IMR-90 (cell line): ENCODE data around the gene FHDC1. TPM values are rescaled to one million over a fixed set of nuclear protein-coding genes. Genes with fewer than 3 reads are reported as not detected.

Source experiments
- ATAC-seq: fragments of 200-7000 bp; cut with Tn5 transposase; 2 replicates; pipeline ENCODE4 v1.9.1; 2020; ENCODE audit warnings: low read depth, mild to moderate bottlenecking, moderate library complexity
- BruUV-seq: library from RNA; stranded (reverse); fragments of 400-500 nt; replicated peaks from 2 replicates; lab custom pipeline; 2021; lab: Mats Ljungman, UMichigan
- CTCF ChIA-PET: fragments of 300-600 bp; formaldehyde crosslinking; extraction: SDS; loops from one replicate; lab custom pipeline; 2021; ENCODE audit warnings: antibody characterized with exemption; lab: Yijun Ruan, JAX
- POLR2A ChIA-PET: fragments of 300-600 bp; sonication (Branson Sonifier 250); formaldehyde crosslinking; loops from one replicate; lab custom pipeline; 2022; ENCODE audit warnings: antibody characterized with exemption; ENCODE audit not compliant: unreplicated experiment; lab: Charles Lee
- DNase-seq: peaks from one replicate; pipeline ENCODE4 v3.0.0; 2013
- H2AFZ ChIP-seq: replicated peaks from 2 replicates; pipeline ENCODE3; 2013; ENCODE audit warnings: low read length, mild to moderate bottlenecking; ENCODE audit not compliant: poor library complexity
- H2AK5ac ChIP-seq: 2 replicates; pipeline ENCODE4 v1.6.1; 2013; ENCODE audit warnings: low read depth, low read length, inconsistent platforms
- H2AK9ac ChIP-seq: replicated peaks from 2 replicates; pipeline ENCODE3; 2013; ENCODE audit warnings: mild to moderate bottlenecking, low read depth, low read length, moderate library complexity; ENCODE audit not compliant: poor library complexity
- H2BK120ac ChIP-seq: 2 replicates; pipeline ENCODE4 v1.6.1; 2013; ENCODE audit warnings: low read depth, low read length, inconsistent platforms
- H2BK15ac ChIP-seq: 3 replicates; pipeline ENCODE4 v1.6.1; 2013; ENCODE audit warnings: low read depth, low read length, inconsistent platforms
- H2BK20ac ChIP-seq: 2 replicates; pipeline ENCODE4 v1.6.1; 2013; ENCODE audit warnings: low read depth, mild to moderate bottlenecking, inconsistent platforms, low read length, moderate library complexity
- H2BK5ac ChIP-seq: 2 replicates; pipeline ENCODE4 v1.6.1; 2013; ENCODE audit warnings: mild to moderate bottlenecking, low read depth, low read length, inconsistent platforms; ENCODE audit not compliant: poor library complexity, severe bottlenecking
- H3K14ac ChIP-seq: replicated peaks from 2 replicates; pipeline ENCODE4 v1.6.1; 2013; ENCODE audit warnings: low read depth, low read length, inconsistent platforms
- H3K18ac ChIP-seq: 2 replicates; pipeline ENCODE4 v1.6.1; 2013; ENCODE audit warnings: low read depth, low read length, control low read depth
- H3K23ac ChIP-seq: 2 replicates; pipeline ENCODE4 v1.6.1; 2013; ENCODE audit warnings: low read depth, low read length, inconsistent platforms
- H3K27ac ChIP-seq: 2 replicates; pipeline ENCODE4 v1.5.1; 2013; ENCODE audit warnings: mild to moderate bottlenecking, control low read depth, low read length; ENCODE audit not compliant: insufficient read depth
- H3K27me3 ChIP-seq: 2 replicates; pipeline ENCODE4 v1.6.1; 2013; ENCODE audit warnings: low read length; ENCODE audit not compliant: control insufficient read depth, insufficient read depth
- H3K36me3 ChIP-seq: 2 replicates; pipeline ENCODE4 v1.6.1; 2013; ENCODE audit warnings: low read length, mixed read lengths; ENCODE audit not compliant: control insufficient read depth, insufficient read depth
- H3K4ac ChIP-seq: 2 replicates; pipeline ENCODE4 v1.6.1; 2013; ENCODE audit warnings: low read depth, low read length, inconsistent platforms
- H3K4me1 ChIP-seq: 2 replicates; pipeline ENCODE4 v1.6.1; 2013; ENCODE audit warnings: low read length, mixed read lengths; ENCODE audit not compliant: control insufficient read depth, insufficient read depth
- H3K4me2 ChIP-seq: 2 replicates; pipeline ENCODE4 v1.6.1; 2013; ENCODE audit warnings: low read depth, mild to moderate bottlenecking, control low read depth, low read length, moderate library complexity
- H3K4me3 ChIP-seq: 2 replicates; pipeline ENCODE4 v1.5.1; 2013; ENCODE audit warnings: low read depth, mild to moderate bottlenecking, control low read depth, low read length, moderate library complexity; ENCODE audit not compliant: insufficient read depth
- H3K56ac ChIP-seq: 2 replicates; pipeline ENCODE4 v1.6.1; 2013; ENCODE audit warnings: low read length, inconsistent platforms; ENCODE audit not compliant: insufficient read depth; ENCODE audit errors: extremely low read depth
- H3K79me1 ChIP-seq, 2 experiments: 2 replicates each; pipeline ENCODE4 v1.6.1; 2013; ENCODE audit warnings: low read length in 2 of 2, inconsistent platforms in 1 of 2, low read depth in 1 of 2
- H3K9ac ChIP-seq: 2 replicates; pipeline ENCODE4 v1.6.1; 2013; ENCODE audit warnings: low read depth, low read length, control low read depth
- H3K9me1 ChIP-seq: 2 replicates; pipeline ENCODE4 v1.6.1; 2013; ENCODE audit warnings: low read length, inconsistent platforms; ENCODE audit not compliant: insufficient read depth
- H3K9me3 ChIP-seq: 2 replicates; pipeline ENCODE4 v1.6.1; 2013; ENCODE audit warnings: low read length; ENCODE audit not compliant: control insufficient read depth, insufficient read depth
- H4K20me1 ChIP-seq: 2 replicates; pipeline ENCODE4 v1.6.1; 2013; ENCODE audit warnings: low read length, inconsistent platforms; ENCODE audit not compliant: insufficient read depth
- H4K5ac ChIP-seq: 2 replicates; pipeline ENCODE4 v1.6.1; 2013; ENCODE audit warnings: mild to moderate bottlenecking, low read depth, low read length, control low read depth
- H4K8ac ChIP-seq, 2 experiments: 2 replicates each; pipeline ENCODE4 v1.6.1; 2013; ENCODE audit warnings: low read depth in 2 of 2, low read length in 2 of 2, control low read depth in 1 of 2, inconsistent platforms in 1 of 2
- H4K91ac ChIP-seq: 2 replicates; pipeline ENCODE4 v1.6.1; 2013; ENCODE audit warnings: low read depth, low read length, inconsistent platforms; ENCODE audit not compliant: insufficient read depth
- BHLHE40 ChIP-seq: fragments of 150-350 bp; IDR thresholded peaks from 2 replicates; pipeline ENCODE4 v1.6.1; 2016; ENCODE audit warnings: mild to moderate bottlenecking, low read depth, low read length
- CEBPB ChIP-seq: IDR thresholded peaks from 2 replicates; pipeline ENCODE4 v1.6.1; 2012; ENCODE audit warnings: low read depth, low read length, improper control_type of control experiment
- CHD1 ChIP-seq: IDR thresholded peaks from 2 replicates; pipeline ENCODE4 v1.6.1; 2012; ENCODE audit warnings: low read depth, low read length, improper control_type of control experiment
- CTCF ChIP-seq: conservative IDR thresholded peaks from 2 replicates; pipeline ENCODE4 v1.5.1; 2012; ENCODE audit warnings: mild to moderate bottlenecking, low read depth, low read length, improper control_type of control experiment
- ELK1 ChIP-seq: fragments of 150-350 bp; IDR thresholded peaks from 2 replicates; pipeline ENCODE4 v1.6.1; 2016; ENCODE audit warnings: low read depth, mild to moderate bottlenecking, low read length, moderate library complexity, borderline replicate concordance
- FOS ChIP-seq: fragments of 150-350 bp; IDR thresholded peaks from 2 replicates; pipeline ENCODE4 v1.6.1; 2016; ENCODE audit warnings: low read depth, low read length
- MAFK ChIP-seq: IDR thresholded peaks from 2 replicates; pipeline ENCODE4 v1.6.1; 2012; ENCODE audit warnings: low read depth, low read length, improper control_type of control experiment
- MAZ ChIP-seq: IDR thresholded peaks from 2 replicates; pipeline ENCODE4 v1.6.1; 2012; ENCODE audit warnings: low read depth, mild to moderate bottlenecking, low read length, improper control_type of control experiment, moderate library complexity, borderline replicate concordance
- MXI1 ChIP-seq: IDR thresholded peaks from 2 replicates; pipeline ENCODE4 v1.6.1; 2012; ENCODE audit warnings: low read depth, mild to moderate bottlenecking, low read length, moderate library complexity, borderline replicate concordance
- NFE2L2 ChIP-seq: fragments of 150-350 bp; IDR thresholded peaks from 2 replicates; pipeline ENCODE4 v1.6.1; 2016; ENCODE audit warnings: low read depth, mild to moderate bottlenecking, low read length
- POLR2A ChIP-seq: IDR thresholded peaks from 2 replicates; pipeline ENCODE4 v1.6.1; 2012; ENCODE audit warnings: mild to moderate bottlenecking, low read depth, low read length
- RAD21 ChIP-seq: IDR thresholded peaks from 2 replicates; pipeline ENCODE4 v1.6.1; 2012; ENCODE audit warnings: low read length, improper control_type of control experiment
- RCOR1 ChIP-seq: IDR thresholded peaks from 2 replicates; pipeline ENCODE4 v1.6.1; 2012; ENCODE audit warnings: mild to moderate bottlenecking, low read length, improper control_type of control experiment; ENCODE audit not compliant: insufficient replicate concordance
- RFX5 ChIP-seq: IDR thresholded peaks from 2 replicates; pipeline ENCODE4 v1.8.0; 2012; ENCODE audit warnings: low read depth, mild to moderate bottlenecking, low read length, moderate library complexity
- SMC3 ChIP-seq: fragments of 150-350 bp; IDR thresholded peaks from 2 replicates; pipeline ENCODE4 v1.6.1; 2016; ENCODE audit warnings: low read depth, mild to moderate bottlenecking, antibody characterized with exemption, low read length, moderate library complexity
- USF2 ChIP-seq: fragments of 150-350 bp; IDR thresholded peaks from 2 replicates; pipeline ENCODE4 v1.6.1; 2017; ENCODE audit warnings: mild to moderate bottlenecking, antibody characterized with exemption, low read length, low read depth
- WGBS, 2 experiments: methylation state at CpG; one replicate each; pipeline versions ENCODE4 v1.1.5 to v1.1.7; 2013; ENCODE audit warnings: missing lambda C conversion rate in 2 of 2; ENCODE audit not compliant: insufficient read length in 1 of 2; ENCODE audit errors: extremely low coverage in 2 of 2; 5-methylcytosine and 5-hydroxymethylcytosine counted together
- dilution Hi-C: fragments of 300-500 bp; cut with HindIII; formaldehyde crosslinking; loops from one replicate; pipeline ENCODE4 v1.14.3; 2018; ENCODE audit warnings: low sequenced_read_pairs; ENCODE audit not compliant: unreplicated experiment
- in situ Hi-C: fragments of 300-500 bp; cut with MboI; formaldehyde crosslinking; loops from 3 replicates; pipeline ENCODE4 v1.14.3; 2019; ENCODE audit warnings: low sequenced_read_pairs, inconsistent platforms, mixed read lengths
- intact Hi-C: fragments of 100-400 bp; cut with micrococcal nuclease; formaldehyde crosslinking; loops from 2 replicates; pipeline ENCODE4 v1.10.0; 2022
- polyA plus RNA-seq, 3 experiments: library from polyadenylated mRNA; depleted of rRNA; stranded (reverse); fragments of >200 nt; gene quantifications; 2 replicates each; pipeline ENCODE4 v1.2.3, GENCODE V29; 2012; ENCODE audit warnings: low replicate concordance in 1 of 3
- total RNA-seq: library from RNA; depleted of rRNA; stranded (reverse); fragments of >200 nt; gene quantifications from 2 replicates; pipeline ENCODE4 v1.2.3, GENCODE V29; 2012

Gene FHDC1
- total and polyA plus RNA-seq, 2 of the 4 experiments (the other 2 are of a cell fraction): under 0.01 to 0.09 TPM

- H4K91ac ChIP-seq: no peak overlapping the region
- no peak overlapping the region for H3K4me3 ChIP-seq
- H2AK5ac ChIP-seq: no peak overlapping the region
- H2BK120ac ChIP-seq: no peak overlapping the region
- peaks cover 9% of the 10 kb centered on the region for H3K27me3 ChIP-seq
- H3K14ac ChIP-seq: no peak overlapping the region
- no peak for ATAC-seq
- H3K9me1 ChIP-seq: peaks cover 6% of the 10 kb centered on the region; the same call in 1 of the 2 replicates
- H3K9ac ChIP-seq: no peak overlapping the region
- TF ChIP-seq CTCF: no peak
- no peak for TF ChIP-seq RCOR1
- TF ChIP-seq SMC3: no peak
- no peak for TF ChIP-seq RFX5
- no peak for TF ChIP-seq FOS
- no peak for TF ChIP-seq NFE2L2
- no peak for TF ChIP-seq USF2
- no peak for TF ChIP-seq RAD21
- TF ChIP-seq CEBPB: no peak
- TF ChIP-seq POLR2A: no peak
- TF ChIP-seq CHD1: no peak
- TF ChIP-seq MAZ: no peak
- TF ChIP-seq ELK1: no peak
- no peak for TF ChIP-seq MXI1
- TF ChIP-seq BHLHE40: no peak
- no peak for TF ChIP-seq MAFK
- H4K5ac ChIP-seq: no peak overlapping the region
- H2BK15ac ChIP-seq: no peak overlapping the region
- no peak overlapping the region for H3K18ac ChIP-seq
- H3K27ac ChIP-seq: no peak overlapping the region
- H4K8ac ChIP-seq: no peak overlapping the region
- no peaks in the 10 kb centered on the region for H4K20me1 ChIP-seq
- H3K79me1 ChIP-seq: no peaks in the 10 kb centered on the region
- no peak overlapping the region for H2BK5ac ChIP-seq
- no peaks in the 10 kb centered on the region for H3K36me3 ChIP-seq
- H3K23ac ChIP-seq: no peak overlapping the region
- no peaks in the 10 kb centered on the region for H3K9me3 ChIP-seq
- dilution Hi-C loops: no loop called here
- ChIA-PET POLR2A (no interaction called here), CTCF (interaction anchor here (0.5 kb wide), 1 partner anchor 77 kb away, joined by 5 read pairs; no protein-coding TSS in a partner anchor)
- DNase-seq: no peak
- BruUV-seq: no TSS peak
- H2BK20ac ChIP-seq: no peak overlapping the region
- in situ Hi-C loops: no loop called here
- intact Hi-C loops: no loop called here
- H3K4me1 ChIP-seq: no peaks in the 10 kb centered on the region
- no peak overlapping the region for H2AK9ac ChIP-seq
- no peak overlapping the region for H3K4ac ChIP-seq
- WGBS, 2 experiments: 70% methylated on average over 2 of the region's 10 CpGs; no CpG with 5 or more reads in 1 of the 2 experiments
- H3K4me2 ChIP-seq: no peak overlapping the region
- H2AFZ ChIP-seq: no peak overlapping the region
- no peak overlapping the region for H3K56ac ChIP-seq
Observed at GRCh38 chr4:152979731-152980330, 43.7 kb downstream of the FHDC1 start.
